HG03469 (cell line): ENCODE measurements around the gene PRELID2.
"Not testable (repeated sequence)": the region's sequence is repeated elsewhere in the genome, so short reads cannot be mapped to it uniquely, and the experiment has no call there.

Source experiments
- ATAC-seq: cut with Tn5 transposase; IDR thresholded peaks from one replicate; pipeline ENCODE4 v1.9.1; 2021; ENCODE audit warnings: mild to moderate bottlenecking, moderate library complexity, moderate number of reproducible peaks; ENCODE audit not compliant: unreplicated experiment

PRELID2 gene

DNA sequence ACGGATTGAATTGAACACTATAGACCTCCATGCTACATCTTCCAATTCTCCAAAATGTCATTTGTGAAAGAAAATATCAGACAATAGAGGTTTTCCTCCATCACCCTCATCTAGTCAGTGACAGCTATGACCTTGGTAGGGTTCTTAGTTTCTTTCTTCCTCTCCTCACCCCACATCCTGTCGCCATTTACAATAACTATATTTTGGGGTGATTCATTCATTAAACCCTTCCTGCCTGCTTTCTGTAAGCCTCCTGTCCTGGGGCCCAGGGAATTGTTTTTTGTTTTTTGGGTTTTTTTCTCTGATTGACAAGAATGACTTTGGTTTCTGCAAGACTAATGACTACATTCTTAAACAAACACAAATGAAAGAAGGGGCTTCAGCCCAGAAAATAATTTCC is 82.6 kb downstream of the PRELID2 start:
- ATAC-seq = no peak

DNA sequence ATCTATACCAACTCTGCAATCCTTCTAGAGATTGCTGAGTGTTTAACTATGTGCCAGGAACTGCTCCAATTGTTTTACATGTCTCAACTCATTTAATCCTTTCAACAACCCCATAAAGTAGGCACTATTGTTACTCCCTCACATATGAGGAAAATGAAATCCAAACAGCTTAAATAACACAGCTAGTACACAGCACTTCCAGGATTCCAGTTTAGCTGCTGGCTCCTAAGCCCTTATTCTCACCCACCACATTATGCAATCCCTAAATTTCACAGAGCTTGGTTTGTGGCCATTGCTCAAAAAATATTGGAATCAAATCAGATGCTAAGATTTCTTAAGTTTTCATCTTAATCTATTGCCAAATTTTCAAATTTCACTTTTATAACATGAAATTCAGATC is 84.9 kb downstream of the PRELID2 start:
- no peak for ATAC-seq

DNA sequence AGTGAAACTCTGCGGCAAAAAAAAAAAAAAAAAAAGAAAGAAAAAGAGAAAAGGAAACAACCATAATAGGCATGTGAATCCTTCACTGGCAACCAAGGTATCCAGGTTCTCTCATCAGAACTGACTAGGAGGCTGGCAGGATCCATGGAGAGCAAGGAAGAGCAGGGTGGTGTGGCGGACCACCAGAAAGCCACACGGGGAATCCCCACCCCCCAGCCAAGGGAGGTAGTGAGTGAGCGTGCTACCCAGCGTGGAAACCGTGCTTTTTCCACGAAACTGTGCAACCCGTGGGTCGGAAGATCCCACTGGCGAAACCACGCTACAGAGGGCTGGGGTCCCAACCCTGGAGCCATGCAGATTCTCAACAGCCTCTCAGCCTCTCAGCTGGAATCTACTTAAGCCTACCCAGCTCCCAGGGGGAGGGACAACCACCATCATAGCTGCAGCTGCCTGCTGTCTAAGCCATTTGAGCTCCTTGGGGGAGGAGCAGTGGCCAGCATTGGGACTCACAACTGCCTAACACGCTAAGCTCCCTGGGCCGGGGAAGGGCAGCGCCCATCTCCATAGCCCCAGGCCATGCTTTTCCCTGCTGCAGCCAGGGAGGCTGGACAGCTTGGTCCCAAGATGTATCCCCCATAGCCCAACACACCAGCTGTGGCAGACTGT is 91.6 kb downstream of the PRELID2 start:
- ATAC-seq = no peak

DNA sequence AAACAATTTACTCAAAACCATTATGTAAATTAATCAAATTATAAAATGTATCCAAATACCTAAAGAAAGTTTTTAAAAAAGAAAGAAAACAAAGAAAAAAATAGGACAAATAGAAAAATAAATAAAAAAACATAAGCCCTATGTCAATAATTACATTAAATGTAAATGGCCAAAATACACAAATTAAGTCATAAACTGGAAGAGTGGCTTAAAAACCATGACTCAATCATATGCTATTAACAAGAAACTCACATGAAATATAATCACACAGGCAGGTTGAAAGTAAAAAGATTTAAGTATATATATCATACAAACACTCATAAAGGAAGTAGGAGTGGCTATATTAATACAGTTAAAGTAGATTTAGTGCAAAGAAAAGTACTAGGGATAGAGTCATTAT is 95.3 kb downstream of the PRELID2 start:
- no peak for ATAC-seq

DNA sequence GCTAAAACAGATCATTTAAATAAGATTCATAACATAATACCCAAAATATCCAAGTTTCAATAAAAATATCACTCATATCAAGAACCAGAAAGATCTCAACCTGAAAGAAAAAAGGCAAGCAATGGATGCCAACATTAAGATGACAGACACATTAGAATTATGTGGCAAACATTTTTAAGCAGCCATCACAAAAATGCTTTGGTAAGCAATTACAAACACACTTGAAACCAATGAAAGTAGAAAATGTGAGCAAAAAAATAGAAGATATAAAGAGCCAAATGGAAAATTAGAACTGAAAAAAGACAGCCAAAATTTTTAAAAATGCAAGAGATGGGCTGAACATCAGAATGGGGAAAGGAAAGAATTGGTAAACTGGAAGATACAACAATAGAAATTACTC is 96.9 kb downstream of the PRELID2 start:
- ATAC-seq = no peak

DNA sequence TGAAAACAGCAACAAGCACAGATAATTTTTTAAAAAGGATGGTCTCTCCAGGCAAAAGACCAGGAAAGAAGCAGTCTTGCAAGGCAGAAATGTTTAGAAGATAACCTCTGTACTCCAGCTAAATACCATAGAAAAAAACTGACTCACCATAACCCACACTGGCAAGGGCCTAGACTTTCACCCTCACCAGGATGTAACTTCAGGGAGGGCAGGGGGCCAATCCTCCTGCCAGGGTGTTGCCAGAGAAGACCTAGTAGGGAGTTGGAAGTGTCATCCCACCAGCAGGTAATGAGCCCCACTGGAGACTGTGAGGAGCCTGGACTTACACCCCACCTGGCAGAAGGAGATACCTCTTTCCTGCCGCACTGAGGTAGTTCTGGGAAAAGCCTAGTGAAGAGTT is 97.6 kb downstream of the PRELID2 start:
- no peak for ATAC-seq

DNA sequence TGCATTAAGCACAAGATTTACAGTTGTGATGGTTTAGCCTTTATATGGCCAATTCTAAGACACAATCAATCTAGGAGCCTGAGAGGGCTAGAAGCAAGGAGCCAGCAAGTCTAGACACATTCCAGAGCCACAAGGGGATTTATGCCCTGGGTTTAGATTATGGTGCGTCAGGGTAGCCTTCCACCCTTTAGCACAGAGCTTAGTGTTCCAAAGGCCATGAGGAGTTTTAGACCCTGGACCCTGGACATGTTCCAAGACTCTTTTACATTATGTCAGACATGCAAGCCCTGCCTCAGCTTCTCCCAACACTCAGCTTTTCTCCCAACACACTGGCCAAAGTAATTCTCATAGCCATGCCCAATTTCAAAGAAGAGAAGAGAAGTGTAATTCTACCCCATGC is 105.2 kb downstream of the PRELID2 start:
- ATAC-seq = not testable (repeated sequence)

DNA sequence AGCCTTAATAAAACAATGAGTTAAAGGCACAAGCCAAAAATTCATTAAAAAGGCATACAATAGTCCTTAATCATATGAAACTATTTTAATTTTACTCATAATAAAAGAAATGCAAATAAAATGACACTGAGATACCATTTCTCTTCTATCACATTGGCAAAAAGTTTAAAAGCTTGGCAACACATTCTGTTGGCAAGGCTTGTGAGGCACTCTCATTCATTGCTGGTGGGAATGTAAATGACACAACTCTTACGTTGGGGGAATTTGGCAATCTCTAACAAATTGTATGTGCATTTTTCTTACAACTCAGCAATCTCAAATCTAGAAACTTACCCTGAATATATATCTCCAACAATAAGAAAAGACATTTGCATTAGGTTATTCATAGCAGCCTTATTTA is 111.6 kb downstream of the PRELID2 start:
- no peak for ATAC-seq

DNA sequence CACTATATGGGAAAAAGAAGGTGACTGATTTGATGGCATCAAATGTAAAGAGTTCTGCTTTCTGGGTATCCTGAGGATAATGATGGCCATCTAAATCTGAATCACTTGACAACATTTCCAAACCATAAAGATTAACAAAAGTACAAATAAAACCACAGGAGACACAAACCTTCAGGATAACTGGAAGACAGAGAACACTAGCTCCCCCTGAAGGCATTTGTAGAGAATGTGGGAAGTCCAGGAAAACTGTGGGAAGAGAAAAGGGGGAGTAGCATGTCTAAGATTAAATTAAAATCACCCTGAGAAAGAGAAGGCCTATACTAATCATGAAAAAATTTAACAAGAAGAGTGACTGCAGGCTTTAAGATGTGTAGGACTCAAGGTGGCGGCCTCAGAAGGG is 116.2 kb downstream of the PRELID2 start:
- no peak for ATAC-seq

DNA sequence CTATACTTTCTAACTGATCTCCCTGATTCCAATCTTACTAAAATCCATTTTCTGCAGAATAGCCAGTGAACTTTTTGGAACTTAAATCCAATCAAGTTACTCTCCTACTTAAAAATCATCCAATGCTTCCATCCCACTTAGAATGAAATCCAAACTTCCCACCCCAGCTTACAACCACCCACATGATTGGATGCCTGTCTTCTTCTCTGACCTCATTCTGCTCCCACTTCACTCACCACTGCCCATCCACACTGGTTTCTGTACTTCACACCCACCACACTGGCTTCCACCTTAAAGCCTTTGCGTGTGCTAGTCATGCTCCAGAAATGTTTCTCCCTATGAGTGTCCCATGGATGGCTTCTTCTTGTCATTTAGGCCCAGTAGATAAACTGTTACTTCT is 119.7 kb downstream of the PRELID2 start:
- no peak for ATAC-seq

DNA sequence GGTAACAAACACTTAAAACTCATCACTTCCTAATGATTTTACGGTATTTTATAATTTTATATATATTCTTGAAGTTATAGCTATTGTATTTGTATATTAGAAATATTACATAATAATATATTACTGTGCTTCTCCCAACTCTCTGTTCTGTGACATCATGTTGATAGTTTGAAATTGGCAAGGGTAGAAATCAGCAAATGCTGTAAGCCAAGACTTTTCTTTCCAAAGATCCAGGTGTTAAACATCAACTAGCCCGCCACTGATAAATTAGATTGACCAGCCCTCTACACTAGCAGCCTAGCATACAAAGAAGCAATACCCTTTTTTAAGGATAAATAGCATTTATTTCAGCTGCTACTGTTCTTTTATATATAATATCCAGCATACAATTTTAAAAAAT is 122.9 kb downstream of the PRELID2 start:
- ATAC-seq = no peak

DNA sequence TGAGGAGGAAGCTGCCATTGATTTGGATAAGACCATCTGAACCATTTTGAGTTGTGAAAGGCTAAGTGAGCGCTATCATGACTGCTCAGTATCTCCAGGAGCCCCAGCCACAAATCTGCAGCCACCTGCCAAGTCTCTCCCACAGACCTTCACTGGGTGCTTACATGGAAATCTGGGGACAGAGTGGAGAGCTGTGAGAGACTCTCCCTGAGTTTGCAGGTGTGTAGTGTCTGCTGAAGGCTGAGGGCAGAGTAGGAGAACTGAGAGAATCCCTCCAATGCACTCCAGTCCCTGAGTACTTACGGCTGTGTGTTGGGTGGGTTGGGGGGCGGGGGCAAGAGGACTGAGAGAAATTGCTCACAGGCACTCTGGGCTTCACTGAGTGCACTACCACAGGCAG is 123.7 kb downstream of the PRELID2 start:
- ATAC-seq = no peak
